Measurements from ENCODE around the gene THRAP3.

Gene THRAP3

GRCh38 chr1:36303244-36303643, 79.0 kb downstream of the THRAP3 start:
- DNase-seq (ENCODE audit: low read depth): no peak
- TF ChIP-seq CTCF (IDR thresholded peaks at IDR 0.05; ENCODE audit: insufficient read depth, low read depth, low read length, missing control alignments): no peak
- H3K4me3 ChIP-seq (ENCODE audit: low read length): no peak overlapping the region

- TF ChIP-seq CTCF (IDR thresholded peaks at IDR 0.05; ENCODE audit: insufficient read depth, low read depth, low read length, missing control alignments): no peak
- H3K4me3 ChIP-seq (ENCODE audit: low read length): no peak overlapping the region
- DNase-seq (ENCODE audit: low read depth): no peak
These were observed 79.6 kb downstream of the THRAP3 start for GRCh38 chr1:36303650-36304360.

- no peak for DNase-seq (ENCODE audit: low read depth)
- no peak for TF ChIP-seq CTCF (IDR thresholded peaks at IDR 0.05; ENCODE audit: insufficient read depth, low read depth, low read length, missing control alignments)
- no peak overlapping the region for H3K4me3 ChIP-seq (ENCODE audit: low read length)
These were observed 80.3 kb downstream of the THRAP3 start for GRCh38 chr1:36304521-36304920.

GRCh38 chr1:36304970-36305914, 81.0 kb downstream of the THRAP3 start:
- no peak overlapping the region for H3K4me3 ChIP-seq (ENCODE audit: low read length)
- no peak for TF ChIP-seq CTCF (IDR thresholded peaks at IDR 0.05; ENCODE audit: insufficient read depth, low read depth, low read length, missing control alignments)
- DNase-seq (ENCODE audit: low read depth): no peak

- peak; percentile 77 for DNase-seq (ENCODE audit: low read depth)
- peak overlapping the region; percentile 59 for H3K4me3 ChIP-seq (ENCODE audit: low read length)
- TF ChIP-seq CTCF (IDR thresholded peaks at IDR 0.05; ENCODE audit: insufficient read depth, low read depth, low read length, missing control alignments): no peak
These were observed 81.6 kb downstream of the THRAP3 start for GRCh38 chr1:36305915-36306209.

GRCh38 chr1:36306210-36306901, 82.1 kb downstream of the THRAP3 start, which contains the start of gene SH3D21:
Gene SH3D21 (plus strand): TSS chr1:36306368. CDS start chr1:36306421, 53 bp downstream.
- peak; percentile 34 for TF ChIP-seq CTCF (IDR thresholded peaks at IDR 0.05; ENCODE audit: insufficient read depth, low read depth, low read length, missing control alignments)
- peak within 1 kb of the TSS; percentile 59 for H3K4me3 ChIP-seq (ENCODE audit: low read length)
- DNase-seq (ENCODE audit: low read depth): peak; percentile 79

Measured in epithelial cell of esophagus (primary cell).